Endothelial cell (in vitro differentiated cells): ENCODE results near the gene DDX3X. TPM values are rescaled to one million over a fixed set of nuclear protein-coding genes. Genes with fewer than 3 reads are reported as not detected.

Experiments used
- DNase-seq: peaks from one replicate; pipeline ENCODE4 v3.0.0; 2021; ENCODE audit warnings: low spot score
- H3K27ac Mint-ChIP-seq: one replicate; pipeline ENCODE4 v1.8.0; 2021; ENCODE audit warnings: mixed read lengths, inconsistent platforms; ENCODE audit not compliant: unreplicated experiment
- H3K27me3 Mint-ChIP-seq: one replicate; pipeline ENCODE4 v1.8.0; 2021; ENCODE audit warnings: mild to moderate bottlenecking, moderate library complexity, mixed read lengths, inconsistent platforms; ENCODE audit not compliant: unreplicated experiment
- H3K36me3 Mint-ChIP-seq: one replicate; pipeline ENCODE4 v1.8.0; 2021; ENCODE audit warnings: mild to moderate bottlenecking, low read depth, mixed read lengths, inconsistent platforms; ENCODE audit not compliant: unreplicated experiment
- H3K4me1 Mint-ChIP-seq: one replicate; pipeline ENCODE4 v1.8.0; 2021; ENCODE audit warnings: mild to moderate bottlenecking, mixed read lengths, inconsistent platforms; ENCODE audit not compliant: unreplicated experiment
- H3K4me3 Mint-ChIP-seq: one replicate; pipeline ENCODE4 v1.8.0; 2021; ENCODE audit warnings: mild to moderate bottlenecking, mixed read lengths, inconsistent platforms; ENCODE audit not compliant: unreplicated experiment
- H3K9me3 Mint-ChIP-seq: one replicate; pipeline ENCODE4 v1.8.0; 2021; ENCODE audit warnings: mixed read lengths, inconsistent platforms; ENCODE audit not compliant: unreplicated experiment
- CTCF ChIP-seq: fragments of 200-600 bp; sonication (generic); IDR thresholded peaks from one replicate; pipeline ENCODE4 v1.5.0; 2021; ENCODE audit warnings: antibody characterized with exemption; ENCODE audit not compliant: unreplicated experiment
- total RNA-seq: library from RNA; stranded (reverse); fragmentation: NEBNext Ultra II Directional; extraction: Animal tissue kit (Norgen Biotek cat#: 25700); gene quantifications from one replicate; pipeline ENCODE4 v1.2.1, GENCODE V29; 2021; ENCODE audit not compliant: unreplicated experiment

The DDX3X gene
- total RNA-seq, 1 donor from 2014 or later = 265 TPM

DNA sequence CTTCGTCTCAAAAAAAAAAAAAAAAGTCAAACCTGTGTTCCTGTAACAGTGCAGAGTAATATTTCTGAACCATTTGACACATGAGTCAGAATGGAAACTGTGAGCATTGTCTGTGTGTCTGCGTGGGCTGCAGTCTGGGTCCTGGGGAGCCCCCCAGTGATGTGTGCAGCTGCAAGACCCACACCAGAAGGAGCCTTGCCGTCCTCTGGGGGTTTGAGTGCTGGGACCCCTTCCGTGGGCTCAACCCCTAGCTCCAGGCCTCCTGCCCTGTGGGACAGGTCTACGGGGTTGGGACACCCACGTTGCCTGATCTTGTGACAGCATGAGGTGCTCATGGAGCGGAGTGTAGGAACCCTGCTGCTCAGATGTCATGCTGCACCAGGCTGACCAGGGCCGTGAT is 43.7 kb downstream of the DDX3X start:
- no peaks in the 10 kb centered on the region for H3K4me1 Mint-ChIP-seq
- H3K27me3 Mint-ChIP-seq = peaks cover 3% of the 10 kb centered on the region
- TF ChIP-seq CTCF = no peak
- H3K27ac Mint-ChIP-seq = no peak overlapping the region
- no peak overlapping the region for H3K4me3 Mint-ChIP-seq
- H3K9me3 Mint-ChIP-seq = no peaks in the 10 kb centered on the region
- no peaks in the 10 kb centered on the region for H3K36me3 Mint-ChIP-seq
- DNase-seq = no peak

DNA sequence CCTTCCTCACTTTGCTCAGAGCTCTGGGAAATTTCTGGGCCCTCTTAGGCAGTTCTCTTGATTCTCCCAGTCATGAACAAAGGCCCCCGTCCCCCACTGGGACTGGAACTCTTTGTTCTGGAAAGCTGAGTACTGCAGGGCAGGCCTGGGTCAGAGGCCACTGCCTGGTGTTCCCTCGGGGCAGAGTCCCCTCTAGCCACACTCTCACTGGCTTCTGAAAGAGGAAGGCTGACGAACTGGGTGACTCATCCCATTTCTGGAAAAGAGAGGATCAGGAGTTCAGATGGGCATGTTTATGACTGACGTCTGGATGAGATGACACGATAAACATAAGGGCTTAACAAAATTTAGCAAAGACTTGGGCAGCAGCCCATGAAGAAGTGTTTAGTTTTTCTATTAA is 47.7 kb downstream of the DDX3X start:
- TF ChIP-seq CTCF = no peak
- no peaks in the 10 kb centered on the region for H3K36me3 Mint-ChIP-seq
- H3K4me1 Mint-ChIP-seq = peaks cover 5% of the 10 kb centered on the region
- H3K9me3 Mint-ChIP-seq = no peaks in the 10 kb centered on the region
- no peak overlapping the region for H3K27ac Mint-ChIP-seq
- H3K27me3 Mint-ChIP-seq = peaks cover 5% of the 10 kb centered on the region
- DNase-seq = no peak
- no peak overlapping the region for H3K4me3 Mint-ChIP-seq

GRCh38 chrX:41382714-41383645 is 49.0 kb downstream of the DDX3X start:
- Mint-ChIP-seq H3K9me3 (no peaks in the 10 kb centered on the region), H3K27me3 (peaks cover 5% of the 10 kb centered on the region), H3K27ac (no peak overlapping the region), H3K4me1 (peaks cover 5% of the 10 kb centered on the region), H3K4me3 (no peak overlapping the region), H3K36me3 (no peaks in the 10 kb centered on the region)
- no peak for TF ChIP-seq CTCF
- DNase-seq = no peak

GRCh38 chrX:41384051-41384705 is 50.2 kb downstream of the DDX3X start:
- no peaks in the 10 kb centered on the region for H3K9me3 Mint-ChIP-seq
- DNase-seq = no peak
- H3K27ac Mint-ChIP-seq = no peak overlapping the region

More at GRCh38 chrX:41384051-41384705, 50.2 kb downstream of the DDX3X start:
- peaks cover 5% of the 10 kb centered on the region for H3K27me3 Mint-ChIP-seq
- H3K36me3 Mint-ChIP-seq = no peaks in the 10 kb centered on the region
- H3K4me1 Mint-ChIP-seq = peaks cover 5% of the 10 kb centered on the region
- no peak overlapping the region for H3K4me3 Mint-ChIP-seq
- TF ChIP-seq CTCF = no peak
